ENCODE data around the gene CREG2.

The CREG2 gene

GRCh38 chr2:101295895-101296294 is 91.4 kb downstream of the CREG2 start:
- Histone ChIP-seq H3K27ac (no peak overlapping the region), H3K79me2 (peaks cover 11% of the 10 kb centered on the region), H3K4me1 (peaks cover 5% of the 10 kb centered on the region), H2AFZ (no peak overlapping the region), H3K9me3 (ENCODE audit: control insufficient read depth, low read length) (no peaks in the 10 kb centered on the region), H3K4me3 (ENCODE audit: low read depth, low read length) (no peak overlapping the region), H3K4me2 (ENCODE audit: low read length) (no peak overlapping the region), H3K27me3 (ENCODE audit: control insufficient read depth, insufficient read depth, low read length) (no peaks in the 10 kb centered on the region), H3K9ac (no peak overlapping the region), H3K36me3 (ENCODE audit: control insufficient read depth, insufficient read depth, low read length) (no peaks in the 10 kb centered on the region)
- TF ChIP-seq, protein P1, sequence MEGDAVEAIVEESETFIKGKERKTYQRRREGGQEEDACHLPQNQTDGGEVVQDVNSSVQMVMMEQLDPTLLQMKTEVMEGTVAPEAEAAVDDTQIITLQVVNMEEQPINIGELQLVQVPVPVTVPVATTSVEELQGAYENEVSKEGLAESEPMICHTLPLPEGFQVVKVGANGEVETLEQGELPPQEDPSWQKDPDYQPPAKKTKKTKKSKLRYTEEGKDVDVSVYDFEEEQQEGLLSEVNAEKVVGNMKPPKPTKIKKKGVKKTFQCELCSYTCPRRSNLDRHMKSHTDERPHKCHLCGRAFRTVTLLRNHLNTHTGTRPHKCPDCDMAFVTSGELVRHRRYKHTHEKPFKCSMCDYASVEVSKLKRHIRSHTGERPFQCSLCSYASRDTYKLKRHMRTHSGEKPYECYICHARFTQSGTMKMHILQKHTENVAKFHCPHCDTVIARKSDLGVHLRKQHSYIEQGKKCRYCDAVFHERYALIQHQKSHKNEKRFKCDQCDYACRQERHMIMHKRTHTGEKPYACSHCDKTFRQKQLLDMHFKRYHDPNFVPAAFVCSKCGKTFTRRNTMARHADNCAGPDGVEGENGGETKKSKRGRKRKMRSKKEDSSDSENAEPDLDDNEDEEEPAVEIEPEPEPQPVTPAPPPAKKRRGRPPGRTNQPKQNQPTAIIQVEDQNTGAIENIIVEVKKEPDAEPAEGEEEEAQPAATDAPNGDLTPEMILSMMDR (IDR thresholded peaks at IDR 0.05), result no peak
